GM19372 (cell line): ENCODE results near the gene WNT5B.

Experiments used
- ATAC-seq: cut with Tn5 transposase; IDR thresholded peaks from one replicate; pipeline ENCODE4 v1.9.1; 2021; ENCODE audit warnings: mild to moderate bottlenecking, low read depth, moderate library complexity; ENCODE audit not compliant: unreplicated experiment

WNT5B gene

GRCh38 chr12:1628666-1629337 lies at the start of gene WNT5B:
Gene WNT5B, plus strand, starts transcription at chr12:1629231. Its CDS starts 2,124 bp downstream, at chr12:1631355.
- no peak for ATAC-seq

- no peak for ATAC-seq
Observed at GRCh38 chr12:1579651-1580435, 49.2 kb upstream of the WNT5B start.

GRCh38 chr12:1580526-1580925 lies 48.5 kb upstream of the WNT5B start:
- ATAC-seq, result no peak

GRCh38 chr12:1581973-1582708 lies 46.9 kb upstream of the WNT5B start:
- no peak for ATAC-seq

- ATAC-seq, result no peak
Observed at GRCh38 chr12:1582709-1583050, 46.4 kb upstream of the WNT5B start.

GRCh38 chr12:1583421-1584078 lies 45.5 kb upstream of the WNT5B start:
- ATAC-seq, result no peak

GRCh38 chr12:1584326-1584725 lies 44.7 kb upstream of the WNT5B start:
- no peak for ATAC-seq

GRCh38 chr12:1587927-1588574 lies 41.0 kb upstream of the WNT5B start:
- ATAC-seq, result no peak

- ATAC-seq, result no peak
Observed at GRCh38 chr12:1588575-1588947, 40.5 kb upstream of the WNT5B start.

- no peak for ATAC-seq
Observed at GRCh38 chr12:1590221-1590979, 38.6 kb upstream of the WNT5B start.

GRCh38 chr12:1591034-1591433 lies 38.0 kb upstream of the WNT5B start:
- ATAC-seq, result no peak

GRCh38 chr12:1591543-1591942 lies 37.5 kb upstream of the WNT5B start:
- ATAC-seq, result no peak

- no peak for ATAC-seq
Observed at GRCh38 chr12:1592444-1593173, 36.4 kb upstream of the WNT5B start.

- ATAC-seq, result peak; percentile 28
Observed at GRCh38 chr12:1593174-1594005, 35.6 kb upstream of the WNT5B start.

GRCh38 chr12:1594006-1594260 lies 35.1 kb upstream of the WNT5B start:
- ATAC-seq, result no peak

GRCh38 chr12:1594261-1595025 lies 34.6 kb upstream of the WNT5B start, which contains the start of gene FBXL14:
Gene FBXL14, minus strand, starts transcription at chr12:1594581. Its CDS starts 515 bp downstream, at chr12:1594066.
- ATAC-seq, result peak; percentile 58

GRCh38 chr12:1595026-1595561 lies 33.9 kb upstream of the WNT5B start:
- peak; percentile 3 for ATAC-seq
